Fibroblast of mammary gland (primary cell): ENCODE results near the gene SORCS2.

Source experiments
- DNase-seq: peaks from one replicate; pipeline ENCODE4 v3.0.0-alpha.2; 2010; ENCODE audit warnings: low read depth
- H3K4me3 ChIP-seq: 2 replicates; pipeline ENCODE4 v1.5.1; 2011; ENCODE audit warnings: low read depth, mild to moderate bottlenecking, low read length, moderate library complexity; ENCODE audit not compliant: control insufficient read depth
- TF ChIP-seq, protein P1 (sequence below): conservative IDR thresholded peaks from 2 replicates; pipeline ENCODE4 v1.5.1; 2011; ENCODE audit warnings: low read depth, low read length, inconsistent platforms; ENCODE audit not compliant: control insufficient read depth, insufficient read depth

The SORCS2 gene

DNA sequence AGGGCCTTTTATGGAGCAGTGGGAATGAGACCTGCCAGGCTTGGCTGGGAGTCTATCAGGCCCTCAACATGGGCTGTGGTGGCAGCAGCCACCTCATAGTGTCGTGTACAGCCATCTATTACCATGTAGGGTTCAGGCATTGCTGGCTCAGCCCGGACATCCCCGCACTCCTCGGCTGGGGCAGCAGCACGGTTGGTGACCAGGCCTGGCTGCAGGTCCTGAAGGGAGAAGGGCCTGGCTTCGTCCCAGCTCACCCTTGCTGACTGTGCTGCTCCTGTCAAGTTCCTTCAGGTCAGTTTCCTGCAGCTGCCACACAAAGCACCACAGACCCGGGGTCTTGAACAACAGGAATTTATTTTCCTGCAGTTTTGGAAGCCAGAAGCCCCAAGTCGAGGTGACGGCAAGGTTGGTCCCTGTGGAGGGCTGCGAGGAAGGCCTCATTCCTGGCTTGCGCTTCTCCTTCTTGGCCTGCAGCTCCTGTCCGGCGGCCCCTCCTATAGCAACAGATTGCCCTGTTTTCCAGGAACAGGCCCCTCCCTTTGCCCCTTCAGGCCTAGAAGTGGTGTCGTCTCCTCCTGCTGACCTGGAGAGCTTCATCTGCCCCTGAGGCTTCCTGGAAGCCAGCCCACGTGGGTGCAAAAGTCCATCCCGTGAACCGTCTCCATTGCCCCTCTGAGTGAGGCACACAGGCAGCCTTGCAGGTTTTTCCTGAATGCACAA, 25.2 kb upstream of the SORCS2 start:
- DNase-seq: no peak
- no peak overlapping the region for H3K4me3 ChIP-seq
- TF ChIP-seq, protein P1, sequence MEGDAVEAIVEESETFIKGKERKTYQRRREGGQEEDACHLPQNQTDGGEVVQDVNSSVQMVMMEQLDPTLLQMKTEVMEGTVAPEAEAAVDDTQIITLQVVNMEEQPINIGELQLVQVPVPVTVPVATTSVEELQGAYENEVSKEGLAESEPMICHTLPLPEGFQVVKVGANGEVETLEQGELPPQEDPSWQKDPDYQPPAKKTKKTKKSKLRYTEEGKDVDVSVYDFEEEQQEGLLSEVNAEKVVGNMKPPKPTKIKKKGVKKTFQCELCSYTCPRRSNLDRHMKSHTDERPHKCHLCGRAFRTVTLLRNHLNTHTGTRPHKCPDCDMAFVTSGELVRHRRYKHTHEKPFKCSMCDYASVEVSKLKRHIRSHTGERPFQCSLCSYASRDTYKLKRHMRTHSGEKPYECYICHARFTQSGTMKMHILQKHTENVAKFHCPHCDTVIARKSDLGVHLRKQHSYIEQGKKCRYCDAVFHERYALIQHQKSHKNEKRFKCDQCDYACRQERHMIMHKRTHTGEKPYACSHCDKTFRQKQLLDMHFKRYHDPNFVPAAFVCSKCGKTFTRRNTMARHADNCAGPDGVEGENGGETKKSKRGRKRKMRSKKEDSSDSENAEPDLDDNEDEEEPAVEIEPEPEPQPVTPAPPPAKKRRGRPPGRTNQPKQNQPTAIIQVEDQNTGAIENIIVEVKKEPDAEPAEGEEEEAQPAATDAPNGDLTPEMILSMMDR: no peak

DNA sequence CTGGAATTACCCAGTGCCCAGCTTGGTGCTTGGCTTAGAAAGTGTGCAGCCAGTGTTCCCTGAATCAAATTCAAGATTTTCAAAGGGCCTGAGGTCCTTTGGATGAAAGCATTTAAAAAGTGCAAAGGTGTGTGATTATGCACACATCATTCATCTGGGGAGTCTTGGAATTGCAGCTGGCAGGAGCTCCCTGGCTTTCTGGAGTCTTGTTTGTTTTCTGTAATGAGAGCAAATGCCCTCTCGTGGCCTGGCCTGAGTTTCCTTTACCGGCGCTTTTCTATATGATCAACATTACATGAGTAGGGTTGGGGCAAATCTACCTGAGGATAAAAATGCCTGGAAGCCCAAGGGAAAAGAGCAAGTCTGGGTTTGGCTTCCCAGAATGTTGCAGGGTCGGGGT, 24.6 kb upstream of the SORCS2 start:
- no peak for DNase-seq
- TF ChIP-seq, protein P1: no peak
- no peak overlapping the region for H3K4me3 ChIP-seq

DNA sequence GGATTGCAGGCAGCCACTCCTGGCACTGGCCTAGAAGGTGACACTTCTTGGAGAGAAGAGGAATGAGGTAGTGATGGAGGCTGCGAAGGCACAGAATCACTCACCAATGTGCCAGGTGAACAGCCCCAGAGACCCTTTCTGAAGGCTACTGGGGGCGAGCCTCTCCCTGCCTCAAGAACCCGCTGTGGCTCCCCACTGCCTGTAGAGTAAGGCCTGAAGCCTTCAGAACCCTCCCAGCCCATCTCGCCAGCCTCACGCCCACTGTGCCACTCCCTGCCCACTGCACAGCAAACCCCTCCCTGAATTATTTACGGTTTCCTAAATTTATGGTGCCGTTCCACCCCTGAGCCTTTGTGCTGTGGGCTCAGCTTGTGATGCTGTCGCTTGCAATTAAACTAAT, 24.2 kb upstream of the SORCS2 start:
- TF ChIP-seq, protein P1: no peak
- no peak for DNase-seq
- no peak overlapping the region for H3K4me3 ChIP-seq

DNA sequence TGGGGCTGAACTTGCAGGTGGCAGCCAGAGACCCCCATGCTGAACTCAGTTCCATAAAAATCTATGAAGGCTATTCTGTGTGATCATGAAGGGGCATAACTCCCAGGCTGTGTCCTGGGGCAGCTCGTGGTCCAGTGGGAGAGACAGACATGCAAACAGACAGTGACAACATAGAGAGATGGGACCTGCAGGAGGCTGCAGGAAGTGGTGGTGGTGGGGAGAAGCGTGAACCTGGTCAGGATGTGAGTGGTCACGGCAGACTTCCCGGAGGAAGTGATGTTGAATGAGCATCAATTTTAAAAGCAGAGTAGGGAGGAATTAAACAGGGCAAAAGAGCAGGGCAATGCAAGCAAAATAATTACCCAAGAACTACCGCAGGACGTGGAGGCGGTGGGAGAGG, 23.2 kb upstream of the SORCS2 start:
- TF ChIP-seq, protein P1: no peak
- no peak overlapping the region for H3K4me3 ChIP-seq
- DNase-seq: no peak

DNA sequence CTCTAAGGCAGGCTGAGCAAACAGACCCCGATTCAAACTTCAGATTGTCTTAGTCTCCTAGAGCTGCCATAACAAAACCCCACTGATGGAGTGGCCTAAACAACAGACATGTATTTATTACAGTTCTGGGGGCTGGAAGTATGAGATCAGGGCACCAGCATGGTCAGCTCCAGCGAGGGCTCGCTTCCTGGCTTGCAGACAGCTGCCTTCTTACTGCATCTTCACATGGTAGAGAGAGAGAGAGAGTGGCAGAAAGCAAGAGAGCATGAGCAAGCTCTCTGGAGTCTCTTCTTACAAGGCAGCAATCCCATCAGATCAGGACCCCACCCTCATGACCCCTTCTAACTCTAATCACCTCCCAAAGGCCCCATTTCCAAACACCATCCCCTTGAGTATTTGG, 22.3 kb upstream of the SORCS2 start:
- no peak overlapping the region for H3K4me3 ChIP-seq
- DNase-seq: no peak
- TF ChIP-seq, protein P1: no peak

DNA sequence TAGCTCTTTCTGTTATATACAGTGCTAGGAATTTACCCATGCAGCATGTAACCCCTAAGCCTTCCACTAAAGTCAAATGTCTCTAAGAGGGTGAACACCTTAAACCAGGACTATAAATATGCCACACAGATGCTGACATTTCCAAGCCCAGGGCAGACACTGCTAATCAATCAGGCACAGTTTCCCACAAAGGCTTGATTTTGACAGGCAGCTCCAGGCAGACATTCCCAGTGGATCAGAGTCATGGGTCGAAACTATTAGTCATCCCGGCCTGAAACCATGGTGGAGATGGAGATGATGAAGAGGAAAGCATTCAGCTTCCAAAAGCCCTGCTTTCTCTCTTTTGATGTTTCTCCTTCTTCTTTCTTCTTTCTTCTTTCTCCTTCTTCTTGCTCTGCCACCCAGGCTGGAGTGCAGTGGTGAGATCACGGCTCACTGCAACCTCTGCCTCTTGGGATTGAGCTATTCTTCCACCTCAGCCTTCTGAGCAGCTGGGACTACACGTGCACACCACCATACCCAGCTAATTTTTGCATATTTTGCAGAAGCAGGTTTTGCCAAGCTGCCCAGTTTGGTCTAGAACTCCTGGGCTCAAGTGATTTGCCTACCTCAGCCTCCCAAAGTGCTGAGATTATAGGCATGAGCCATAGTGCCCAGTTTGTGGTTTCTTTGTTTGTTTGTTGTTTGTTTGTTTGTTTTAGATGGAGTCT, 21.0 kb upstream of the SORCS2 start:
- TF ChIP-seq, protein P1: no peak
- DNase-seq: peak; percentile 36
- H3K4me3 ChIP-seq: no peak overlapping the region
